ENCODE data around the gene MT1H. TPM values are rescaled to one million over a fixed set of nuclear protein-coding genes. Genes with fewer than 3 reads are reported as not detected.

MT1H gene
- total RNA-seq, 2 experiments from 2014 or later: not detected

Other genes with a start within 250 kb of the MT1H start
- 10 to 100 TPM; 75.4 to 76.4 TPM for gene AMFR, start 244.3 kb upstream of the MT1H start, total RNA-seq
- 100 to 1,000 TPM in 1 of 2 experiments, 10 to 100 TPM in 1; 99.1 to 106 TPM for gene NUDT21, start 218.5 kb upstream of the MT1H start, total RNA-seq
- gene OGFOD1, start 218.3 kb upstream of the MT1H start, total RNA-seq: 10 to 100 TPM; 17.0 to 21.5 TPM
- gene BBS2, start 149.8 kb upstream of the MT1H start, total RNA-seq: 10 to 100 TPM; 60.6 to 62.1 TPM
- not detected for gene MT4, start 104.7 kb upstream of the MT1H start, total RNA-seq
- gene MT3, start 80.3 kb upstream of the MT1H start, total RNA-seq: 1 to 10 TPM in 1 of 2 experiments, under 1 TPM in 1; 1.00 to 1.8 TPM
- 10 to 100 TPM; 71.0 to 95.7 TPM for gene MT2A, start 61.2 kb upstream of the MT1H start, total RNA-seq
- 1 to 10 TPM; 3.0 to 5.5 TPM for gene MT1E, start 44.0 kb upstream of the MT1H start, total RNA-seq
- gene MT1M, start 37.2 kb upstream of the MT1H start, total RNA-seq: not detected
- not detected for gene MT1A, start 31.1 kb upstream of the MT1H start, total RNA-seq
- not detected for gene MT1B, start 17.9 kb upstream of the MT1H start, total RNA-seq
- 1 to 10 TPM; 5.6 to 7.4 TPM for gene MT1F, start 11.9 kb upstream of the MT1H start, total RNA-seq
- gene MT1G, start 1.7 kb upstream of the MT1H start, total RNA-seq: not detected
- gene MT1X, start 12.7 kb downstream of the MT1H start, total RNA-seq: 10 to 100 TPM; 18.6 to 26.2 TPM
- gene NUP93, start 60.3 kb downstream of the MT1H start, total RNA-seq: 10 to 100 TPM; 68.2 to 68.5 TPM
- gene SLC12A3, start 195.4 kb downstream of the MT1H start, total RNA-seq: not detected

Measured in CD8-positive, alpha-beta T cell (primary cell).